Effector memory CD8-positive, alpha-beta T cell (primary cell): ENCODE measurements around the gene MVB12A.
A peak's percentile ranks its signal among the peaks of the same experiment; 100 is the strongest.

Source experiments
- ATAC-seq: fragments of 150-1000 bp; cut with Tn5 transposase; replicated peaks from 2 replicates; pipeline ENCODE4 v1.10.0; 2021; ENCODE audit warnings: mild to moderate bottlenecking, moderate library complexity
- DNase-seq, 3 experiments: peaks; one replicate each; pipeline ENCODE4 v3.0.0; 2021
- H3K27ac Mint-ChIP-seq, 2 donors: one replicate each; pipeline ENCODE4 v1.8.0; 2022; ENCODE audit warnings: mild to moderate bottlenecking in 2 of 2, mixed read lengths in 2 of 2, moderate library complexity in 2 of 2
- H3K27me3 Mint-ChIP-seq, 2 donors: one replicate each; pipeline ENCODE4 v1.8.0; 2022; ENCODE audit warnings: mixed read lengths in 2 of 2
- H3K36me3 Mint-ChIP-seq: one replicate; pipeline ENCODE4 v1.8.0; 2022; ENCODE audit warnings: mild to moderate bottlenecking, moderate library complexity, mixed read lengths; ENCODE audit not compliant: insufficient read depth
- H3K4me1 Mint-ChIP-seq, 2 donors: one replicate each; pipeline ENCODE4 v1.8.0; 2022; ENCODE audit warnings: low read depth in 2 of 2, mixed read lengths in 2 of 2
- H3K4me3 Mint-ChIP-seq, 2 donors: one replicate each; pipeline ENCODE4 v1.8.0; 2022; ENCODE audit warnings: mild to moderate bottlenecking in 2 of 2, mixed read lengths in 2 of 2, moderate library complexity in 2 of 2
- H3K9me3 Mint-ChIP-seq, 2 donors: one replicate each; pipeline ENCODE4 v1.8.0; 2022; ENCODE audit warnings: mixed read lengths in 2 of 2

The MVB12A gene

DNA sequence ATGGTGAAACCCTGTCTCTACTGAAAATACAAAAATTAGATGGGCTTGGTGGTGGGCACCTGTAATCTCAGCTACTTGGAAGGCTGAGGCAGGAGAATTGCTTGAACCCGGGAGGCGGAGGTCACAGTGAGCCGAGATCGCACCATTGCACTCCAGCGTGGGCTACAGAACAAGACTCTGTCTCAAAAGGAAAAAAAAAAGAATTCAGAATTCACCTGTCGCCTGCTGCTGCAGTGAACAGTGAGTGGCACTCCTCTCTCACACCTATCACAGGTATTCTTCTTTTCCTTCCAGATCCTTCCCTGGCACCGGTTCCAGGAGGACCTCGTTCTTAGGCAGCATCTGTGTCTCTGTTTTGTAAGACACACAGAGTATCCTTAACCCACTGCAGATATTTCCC lies 5.8 kb upstream of the MVB12A start:
- H3K36me3 Mint-ChIP-seq: peaks cover 47% of the 10 kb centered on the region
- H3K27ac Mint-ChIP-seq: peak overlapping the region in 1 of 2 donors; percentile 44
- DNase-seq: no peak
- no peaks in the 10 kb centered on the region for H3K27me3 Mint-ChIP-seq
- H3K4me1 Mint-ChIP-seq: peaks cover 4 to 5% of the 10 kb centered on the region in 2 donors
- H3K9me3 Mint-ChIP-seq: no peaks in the 10 kb centered on the region
- H3K4me3 Mint-ChIP-seq: no peak overlapping the region
- ATAC-seq: no peak

DNA sequence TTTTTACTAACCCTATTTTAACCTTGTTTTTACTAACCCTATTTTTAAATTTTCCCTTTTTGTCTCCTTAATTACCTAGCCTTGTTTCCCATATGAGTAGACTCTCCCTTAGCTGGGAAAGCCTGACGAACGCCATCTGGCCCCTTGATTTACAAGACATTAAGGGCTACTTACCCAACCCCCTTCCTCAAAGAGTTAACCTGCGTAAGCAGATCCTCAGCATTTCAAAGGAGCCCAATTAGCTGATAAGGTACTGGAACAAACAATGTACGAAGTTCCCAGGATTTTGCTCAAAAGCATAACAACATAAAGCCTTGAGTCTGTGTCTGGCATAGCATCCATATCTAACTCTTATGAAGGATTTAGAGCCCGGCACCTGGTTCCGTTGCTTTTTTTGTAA lies 4.7 kb upstream of the MVB12A start:
- Mint-ChIP-seq H3K27ac (no peak overlapping the region), H3K4me1 (peaks cover 9 to 12% of the 10 kb centered on the region in 2 donors), H3K9me3 (no peaks in the 10 kb centered on the region), H3K27me3 (no peaks in the 10 kb centered on the region), H3K4me3 (no peak overlapping the region), H3K36me3 (peaks cover 40% of the 10 kb centered on the region)
- no peak for ATAC-seq
- no peak for DNase-seq

DNA sequence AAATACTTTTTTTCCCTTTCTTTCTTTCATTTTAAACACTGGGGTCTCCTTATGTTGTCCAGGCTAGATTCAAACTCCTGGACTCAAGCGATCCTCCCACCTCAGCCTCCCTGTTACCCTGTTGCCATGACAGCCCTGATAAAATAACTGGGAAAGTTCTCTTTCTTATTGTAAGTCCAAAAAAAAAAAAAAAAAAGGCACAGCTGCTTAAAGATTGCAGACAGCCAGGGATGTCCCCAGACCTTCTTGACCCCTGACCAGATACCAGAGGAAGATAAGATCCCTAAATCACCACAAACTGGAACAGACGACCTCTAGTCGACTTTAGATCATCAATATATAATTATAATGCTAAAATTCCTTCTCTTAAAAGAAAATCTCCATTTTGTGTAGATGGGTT lies 1.1 kb upstream of the MVB12A start:
- Mint-ChIP-seq H3K27me3 (no peaks in the 10 kb centered on the region), H3K36me3 (peaks cover 29% of the 10 kb centered on the region), H3K27ac (no peak overlapping the region), H3K9me3 (no peaks in the 10 kb centered on the region), H3K4me3 (peak overlapping the region; percentile 87 to 95), H3K4me1 (peaks cover 13 to 15% of the 10 kb centered on the region in 2 donors)
- DNase-seq (no peak), ATAC-seq (no peak)

DNA sequence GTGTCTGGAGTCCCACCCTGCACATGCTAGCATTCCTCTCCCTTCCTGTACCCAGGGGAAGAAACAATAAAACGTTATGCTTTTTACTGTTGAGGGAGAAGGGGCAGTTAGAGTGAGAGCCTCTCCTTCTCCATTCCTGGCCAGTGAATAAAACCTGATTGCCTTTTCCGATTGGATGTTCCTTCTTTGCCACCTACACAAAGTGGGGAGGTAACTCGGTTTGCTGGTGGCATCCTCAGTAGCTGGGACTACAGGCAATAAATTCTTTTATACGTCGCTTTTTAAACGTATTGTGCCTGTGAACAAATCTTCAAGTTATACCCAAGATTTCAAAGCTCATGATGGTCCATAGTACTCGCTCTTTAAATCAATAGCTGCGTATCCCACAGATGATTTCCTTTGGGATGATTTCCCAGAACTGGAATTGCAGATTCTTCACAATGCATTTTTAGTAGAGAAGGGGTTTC lies 660 bp upstream of the MVB12A start:
- H3K4me3 Mint-ChIP-seq: peak overlapping the region; percentile 87 to 95
- ATAC-seq (no peak), DNase-seq (no peak)
- peaks cover 13 to 15% of the 10 kb centered on the region in 2 donors for H3K4me1 Mint-ChIP-seq
- no peaks in the 10 kb centered on the region for H3K27me3 Mint-ChIP-seq
- peaks cover 24% of the 10 kb centered on the region for H3K36me3 Mint-ChIP-seq
- H3K9me3 Mint-ChIP-seq: no peaks in the 10 kb centered on the region
- peak overlapping the region; percentile 84 to 90 for H3K27ac Mint-ChIP-seq

DNA sequence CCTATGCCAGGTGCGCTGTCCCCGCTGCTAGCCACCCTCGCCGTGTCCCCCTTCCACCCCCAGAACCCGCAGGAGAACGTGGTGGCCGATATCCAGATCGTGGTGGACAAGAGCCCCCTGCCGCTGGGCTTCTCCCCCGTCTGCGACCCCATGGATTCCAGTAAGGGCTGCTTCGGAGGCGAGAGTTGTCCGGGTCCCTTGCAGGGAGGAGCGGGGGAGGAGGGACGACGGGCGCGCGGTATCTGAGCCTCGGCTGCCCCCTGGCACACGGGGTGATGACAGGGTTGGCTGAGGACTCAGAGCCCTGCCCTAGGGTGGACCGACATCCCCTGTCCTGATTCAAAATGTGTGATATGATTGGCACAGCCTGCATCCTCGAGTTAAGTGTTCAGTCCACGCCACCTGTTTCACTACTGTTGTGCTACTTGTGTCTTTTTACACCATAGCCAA lies 653 bp downstream of the MVB12A start:
- peak overlapping the region; percentile 35 to 90 for H3K27ac Mint-ChIP-seq
- no peaks in the 10 kb centered on the region for H3K27me3 Mint-ChIP-seq
- no peak for DNase-seq
- H3K4me1 Mint-ChIP-seq: peaks cover 13 to 15% of the 10 kb centered on the region in 2 donors
- ATAC-seq: no peak
- no peaks in the 10 kb centered on the region for H3K9me3 Mint-ChIP-seq
- H3K4me3 Mint-ChIP-seq: peak overlapping the region; percentile 87 to 95
- H3K36me3 Mint-ChIP-seq: peaks cover 16% of the 10 kb centered on the region

DNA sequence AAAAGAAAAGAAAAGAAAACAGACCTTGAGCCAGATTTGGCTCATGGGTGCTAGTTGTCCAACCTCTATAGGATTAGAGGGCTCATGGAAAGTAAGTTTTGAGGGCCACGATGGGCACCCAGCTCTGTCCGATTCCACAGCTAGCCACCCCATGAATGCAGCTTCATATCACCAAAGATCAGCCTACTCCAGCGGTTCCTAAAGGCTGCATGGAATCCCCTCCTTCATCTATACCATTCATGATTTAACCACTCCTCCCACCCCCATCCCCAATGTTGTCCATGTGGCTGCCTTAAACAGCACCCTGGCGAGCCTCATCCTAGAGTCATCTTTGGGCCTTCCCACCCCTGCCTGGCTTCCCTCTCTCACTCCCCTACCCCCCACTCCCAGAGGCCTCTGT lies 2.1 kb downstream of the MVB12A start:
- no peak for ATAC-seq
- H3K4me3 Mint-ChIP-seq: no peak overlapping the region

DNA sequence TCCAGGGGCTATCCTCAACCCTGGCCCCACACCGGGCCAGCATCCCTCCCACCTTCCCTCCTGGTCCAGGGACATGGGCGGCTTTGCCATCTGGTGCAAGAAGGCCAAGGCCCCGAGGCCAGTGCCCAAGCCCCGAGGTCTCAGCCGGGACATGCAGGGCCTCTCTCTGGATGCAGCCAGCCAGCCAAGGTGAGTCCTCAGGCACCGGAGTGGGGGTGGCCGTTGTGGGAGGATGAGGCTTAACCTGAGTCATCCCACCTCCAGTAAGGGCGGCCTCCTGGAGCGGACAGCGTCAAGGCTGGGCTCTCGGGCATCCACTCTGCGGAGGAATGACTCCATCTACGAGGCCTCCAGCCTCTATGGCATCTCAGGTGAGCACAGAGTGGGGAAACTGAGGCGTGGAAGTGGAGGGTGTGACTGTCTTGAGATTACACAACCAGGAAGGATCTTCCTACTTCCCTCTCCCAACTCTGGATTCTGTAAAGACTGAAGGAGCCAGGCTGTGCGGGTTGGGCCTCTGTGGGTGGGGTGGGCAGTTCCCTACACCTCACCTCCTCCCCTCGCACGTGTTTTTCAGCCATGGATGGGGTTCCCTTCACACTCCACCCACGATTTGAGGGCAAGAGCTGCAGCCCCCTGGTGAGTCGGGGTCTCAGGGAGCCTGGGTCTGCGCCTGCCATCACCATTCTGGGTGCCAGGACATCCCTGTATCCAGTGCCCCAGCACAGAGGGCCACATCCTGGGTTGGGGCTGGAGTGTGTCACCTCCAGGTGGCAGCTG lies 3.8 kb downstream of the MVB12A start:
- ATAC-seq (no peak), DNase-seq (no peak)
- no peak overlapping the region for H3K4me3 Mint-ChIP-seq
- H3K9me3 Mint-ChIP-seq: no peaks in the 10 kb centered on the region
- H3K4me1 Mint-ChIP-seq: peaks cover 13 to 15% of the 10 kb centered on the region in 2 donors
- H3K27me3 Mint-ChIP-seq: no peaks in the 10 kb centered on the region
- H3K36me3 Mint-ChIP-seq: peaks cover 5% of the 10 kb centered on the region
- H3K27ac Mint-ChIP-seq: no peak overlapping the region

More for the DNA sequence above, 2.1 kb downstream of the MVB12A start:
- Mint-ChIP-seq H3K9me3 (no peaks in the 10 kb centered on the region), H3K36me3 (peaks cover 8% of the 10 kb centered on the region), H3K27ac (no peak overlapping the region), H3K27me3 (no peaks in the 10 kb centered on the region), H3K4me1 (peaks cover 13 to 15% of the 10 kb centered on the region in 2 donors)
- no peak for DNase-seq

DNA sequence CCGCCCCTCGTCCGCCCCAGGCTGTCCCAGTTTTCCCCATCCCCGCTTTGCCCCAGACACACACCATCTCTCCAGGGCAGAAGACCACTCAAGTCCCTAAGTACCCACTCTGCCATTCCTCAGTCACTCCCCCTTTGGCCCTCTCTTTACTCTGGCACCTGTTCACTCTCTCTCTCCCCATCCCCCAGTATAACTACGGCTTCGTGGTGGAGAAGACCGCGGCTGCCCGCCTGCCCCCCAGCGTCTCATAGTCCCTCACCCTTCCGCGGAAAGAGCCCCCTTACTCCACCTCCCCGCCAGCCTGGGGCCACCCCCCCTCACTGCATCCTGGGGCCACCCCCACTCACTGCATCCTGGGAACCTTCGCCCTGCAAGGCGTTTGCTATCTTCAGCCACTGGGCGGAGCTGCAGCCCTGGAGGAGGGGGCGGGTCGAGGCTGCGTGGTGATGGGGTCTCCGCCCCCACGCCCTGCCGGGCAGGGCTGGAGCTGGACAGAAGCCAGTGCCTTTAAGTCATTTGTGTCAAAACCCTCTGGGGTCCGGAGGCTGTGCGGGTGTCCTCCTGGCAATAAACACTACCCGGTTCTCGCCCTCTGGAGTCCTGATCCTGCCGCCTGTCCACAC lies 5.0 kb downstream of the MVB12A start:
- Mint-ChIP-seq H3K27ac (no peak overlapping the region), H3K4me3 (no peak overlapping the region), H3K27me3 (no peaks in the 10 kb centered on the region), H3K9me3 (no peaks in the 10 kb centered on the region), H3K36me3 (peaks cover 5% of the 10 kb centered on the region), H3K4me1 (peaks cover 7 to 8% of the 10 kb centered on the region in 2 donors)
- no peak for ATAC-seq
- no peak for DNase-seq

DNA sequence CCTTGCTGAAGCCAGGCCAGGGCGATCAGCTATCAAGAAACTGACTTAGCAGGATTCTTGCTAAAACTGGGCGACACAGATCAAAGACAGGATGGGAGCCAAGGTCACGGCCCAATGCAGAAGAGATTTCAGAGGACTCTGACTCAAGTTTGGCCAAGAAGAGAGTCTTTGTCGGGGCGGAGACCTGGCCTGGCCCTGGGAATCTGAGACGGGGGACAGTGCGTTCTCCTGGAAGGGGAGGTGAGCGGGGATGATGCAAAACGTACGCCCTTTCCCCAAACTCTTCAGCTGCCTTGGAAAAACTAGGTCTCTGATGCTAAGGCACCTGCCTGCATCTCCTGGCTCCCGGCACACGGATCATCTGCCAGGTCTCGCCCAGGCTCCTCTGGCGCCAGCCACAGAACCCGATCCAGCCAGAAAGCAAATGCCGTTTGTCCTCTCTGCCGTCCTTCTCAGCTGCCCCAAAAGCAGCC lies 9.8 kb downstream of the MVB12A start:
- no peak for DNase-seq
- Mint-ChIP-seq H3K27ac (no peak overlapping the region), H3K27me3 (no peaks in the 10 kb centered on the region), H3K36me3 (no peaks in the 10 kb centered on the region), H3K4me3 (no peak overlapping the region), H3K4me1 (no peaks in the 10 kb centered on the region), H3K9me3 (no peaks in the 10 kb centered on the region)
- no peak for ATAC-seq

DNA sequence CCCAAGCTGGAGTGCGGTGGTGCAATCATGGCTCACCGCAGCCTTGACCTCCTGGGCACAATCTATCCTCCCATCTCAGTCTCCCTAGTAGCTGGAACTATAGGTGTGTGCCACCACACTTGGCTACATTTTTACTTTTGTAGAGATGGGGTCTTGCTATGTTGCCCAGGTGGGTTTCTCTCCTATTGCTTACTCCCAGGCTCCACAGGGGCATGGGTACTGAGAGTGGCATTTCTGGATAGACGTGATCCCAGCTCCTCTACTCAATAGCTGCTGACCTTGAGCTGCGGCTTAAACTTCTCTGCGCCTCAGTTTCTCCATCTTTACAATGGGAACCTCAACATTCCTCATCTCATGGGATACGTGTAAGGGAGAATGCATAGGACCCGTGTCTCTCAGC lies 11.6 kb downstream of the MVB12A start:
- Mint-ChIP-seq H3K27ac (no peak overlapping the region), H3K9me3 (no peaks in the 10 kb centered on the region), H3K36me3 (no peaks in the 10 kb centered on the region), H3K4me3 (no peak overlapping the region), H3K27me3 (no peaks in the 10 kb centered on the region), H3K4me1 (no peaks in the 10 kb centered on the region)
- ATAC-seq (no peak), DNase-seq (no peak)

DNA sequence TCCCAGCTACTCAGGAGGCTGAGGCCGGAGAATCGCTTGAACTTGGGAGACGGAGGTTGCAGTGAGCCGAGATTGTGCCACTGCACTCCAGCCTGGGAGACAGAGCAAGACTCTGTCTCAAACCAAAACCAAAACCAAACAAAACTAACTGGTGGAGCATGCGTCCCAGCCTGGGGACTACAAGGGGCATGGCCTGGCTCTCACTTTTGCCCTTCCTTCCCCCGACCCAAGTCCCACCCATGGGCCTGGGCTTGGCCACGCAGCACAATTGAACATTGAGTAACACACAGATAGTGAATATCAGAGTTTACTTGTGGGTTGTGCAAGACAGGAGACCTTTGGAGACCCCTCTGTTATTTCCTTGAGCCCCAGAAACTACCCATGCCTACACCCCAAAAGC lies 15.4 kb downstream of the MVB12A start:
- DNase-seq (no peak), ATAC-seq (no peak)
- H3K27ac Mint-ChIP-seq: no peak overlapping the region
- H3K4me3 Mint-ChIP-seq: no peak overlapping the region
- H3K9me3 Mint-ChIP-seq: no peaks in the 10 kb centered on the region
- peaks cover 3% of the 10 kb centered on the region for H3K36me3 Mint-ChIP-seq
- H3K27me3 Mint-ChIP-seq: peaks cover 6 to 7% of the 10 kb centered on the region in 2 donors
- no peaks in the 10 kb centered on the region for H3K4me1 Mint-ChIP-seq

DNA sequence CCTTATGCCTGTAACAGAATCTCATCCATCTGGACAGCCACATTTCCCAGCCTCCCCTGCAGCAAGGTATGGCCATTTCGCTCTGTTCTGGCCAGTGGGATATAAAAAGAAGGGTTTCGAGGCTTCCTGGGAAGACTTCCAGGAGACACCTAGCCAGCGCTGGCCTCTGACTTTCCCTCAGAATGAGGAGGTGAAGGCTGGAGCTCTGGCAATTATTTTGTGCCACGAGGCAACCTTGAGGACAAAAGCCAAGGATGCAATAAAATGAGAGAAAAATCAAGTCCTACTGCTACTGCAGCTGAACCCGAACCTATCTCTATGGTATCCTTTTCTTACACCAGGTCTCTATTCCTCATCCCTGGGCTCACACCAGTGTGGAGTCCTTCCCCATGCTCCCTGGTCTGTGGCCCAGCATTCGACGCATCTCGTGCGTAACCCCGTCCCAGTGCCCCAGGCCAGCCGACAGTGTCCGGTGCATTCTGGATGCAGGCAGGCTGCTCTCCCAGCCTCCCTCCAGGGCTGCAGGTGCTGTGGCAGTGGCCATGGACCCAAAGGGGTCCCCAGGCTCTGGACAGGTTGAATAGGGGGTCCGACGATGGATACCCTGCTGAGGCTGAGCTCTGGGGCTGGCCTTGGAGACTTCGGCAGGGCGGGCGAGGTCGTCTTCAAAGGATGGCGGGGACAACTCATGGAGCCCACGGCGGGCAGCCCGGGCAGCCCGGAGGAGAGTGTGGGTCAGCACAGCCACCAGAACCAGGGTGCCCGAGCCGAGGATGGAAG lies 16.4 kb downstream of the MVB12A start:
- peaks cover 3% of the 10 kb centered on the region for H3K36me3 Mint-ChIP-seq
- no peak for ATAC-seq

DNA sequence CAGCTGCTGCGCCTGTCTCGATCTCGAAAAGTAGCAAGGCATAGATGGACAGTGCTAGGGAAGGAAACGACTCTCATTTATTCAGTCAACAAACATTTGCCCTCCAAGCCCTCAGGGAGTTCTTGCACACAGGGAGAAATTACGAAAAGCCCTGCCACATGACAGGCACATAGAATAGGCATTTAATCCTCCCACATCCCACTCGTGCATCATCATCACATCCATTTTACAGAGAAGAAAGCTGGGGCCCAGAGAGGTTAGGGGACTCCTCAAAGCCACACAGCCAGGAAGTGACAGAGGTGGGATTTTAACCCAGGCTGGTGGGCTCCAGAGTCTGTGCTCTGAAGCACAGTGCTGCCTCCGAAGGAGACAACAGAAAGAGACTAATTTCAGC lies 17.0 kb downstream of the MVB12A start:
- Mint-ChIP-seq H3K4me1 (no peaks in the 10 kb centered on the region), H3K27ac (no peak overlapping the region), H3K4me3 (no peak overlapping the region), H3K36me3 (peaks cover 3% of the 10 kb centered on the region), H3K9me3 (no peaks in the 10 kb centered on the region), H3K27me3 (peaks cover 6 to 7% of the 10 kb centered on the region in 2 donors)
- ATAC-seq: no peak
- DNase-seq: no peak

More for the DNA sequence above, 16.4 kb downstream of the MVB12A start:
- DNase-seq: no peak
- Mint-ChIP-seq H3K27ac (no peak overlapping the region), H3K27me3 (peaks cover 6 to 7% of the 10 kb centered on the region in 2 donors), H3K4me3 (no peak overlapping the region), H3K9me3 (no peaks in the 10 kb centered on the region), H3K4me1 (no peaks in the 10 kb centered on the region)
